Measurements from ENCODE around the gene ARHGEF9.

ARHGEF9 gene

GRCh38 chrX:63680423-63680822 lies 104.6 kb downstream of the ARHGEF9 start:
- Histone ChIP-seq H3K9ac (ENCODE audit: low read length) (no peak overlapping the region), H3K27me3 (ENCODE audit: low read length) (no peaks in the 10 kb centered on the region), H3K36me3 (ENCODE audit: low read length) (peaks cover 6% of the 10 kb centered on the region; the same call in 1 of the 2 replicates), H3K4me3 (ENCODE audit: insufficient read depth, low read length, poor library complexity, severe bottlenecking) (no peak overlapping the region), H2AFZ (ENCODE audit: low read depth, low read length, severe bottlenecking) (no peak overlapping the region), H4K20me1 (ENCODE audit: low read depth, low read length) (no peaks in the 10 kb centered on the region), H3K9me2 (replicated peaks; ENCODE audit: insufficient read depth, low read length) (no peaks in the 10 kb centered on the region), H3K79me2 (ENCODE audit: insufficient read depth, low read length) (no peaks in the 10 kb centered on the region), H3K27ac (ENCODE audit: low read depth, low read length) (no peak overlapping the region), H3F3A (ENCODE audit: insufficient read depth) (no peaks in the 10 kb centered on the region), H3K4me2 (ENCODE audit: low read depth, low read length, poor library complexity, severe bottlenecking) (no peak overlapping the region), H3K9me3 (ENCODE audit: insufficient read depth, low read length) (no peaks in the 10 kb centered on the region)
- no peak for TF ChIP-seq EZH2phosphoT487 (conservative IDR thresholded peaks at IDR 0.05; ENCODE audit: low read length)
- TF ChIP-seq CTCF (IDR thresholded peaks at IDR 0.05; ENCODE audit: insufficient read depth, low read length, poor library complexity, severe bottlenecking) = no peak

DNA sequence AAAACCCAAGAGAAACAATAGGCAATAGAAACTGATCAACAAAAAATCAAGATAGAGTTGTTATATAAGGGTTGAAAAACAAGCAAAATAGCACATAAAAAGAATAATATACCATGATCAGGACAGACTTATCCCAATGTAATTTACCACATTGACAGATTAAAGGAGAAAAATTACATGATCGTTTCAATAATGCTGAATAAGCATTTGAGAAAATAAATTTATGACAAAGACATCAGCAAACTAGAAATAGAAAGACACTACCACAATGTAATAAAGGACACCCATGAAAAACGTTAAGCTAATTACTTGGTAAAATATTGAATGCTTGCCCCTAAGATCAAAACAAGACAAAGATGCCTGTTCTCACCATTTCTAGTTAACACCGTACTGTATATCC lies 105.6 kb downstream of the ARHGEF9 start:
- Histone ChIP-seq H3K36me3 (ENCODE audit: low read length) (peaks cover 6% of the 10 kb centered on the region; the same call in 1 of the 2 replicates), H3K27ac (ENCODE audit: low read depth, low read length) (no peak overlapping the region), H3K79me2 (ENCODE audit: insufficient read depth, low read length) (no peaks in the 10 kb centered on the region), H3K27me3 (ENCODE audit: low read length) (no peaks in the 10 kb centered on the region), H2AFZ (ENCODE audit: low read depth, low read length, severe bottlenecking) (no peak overlapping the region), H4K20me1 (ENCODE audit: low read depth, low read length) (no peaks in the 10 kb centered on the region), H3K9me3 (ENCODE audit: insufficient read depth, low read length) (no peaks in the 10 kb centered on the region), H3K4me3 (ENCODE audit: insufficient read depth, low read length, poor library complexity, severe bottlenecking) (no peak overlapping the region), H3K9ac (ENCODE audit: low read length) (no peak overlapping the region), H3F3A (ENCODE audit: insufficient read depth) (no peaks in the 10 kb centered on the region), H3K4me2 (ENCODE audit: low read depth, low read length, poor library complexity, severe bottlenecking) (no peak overlapping the region), H3K9me2 (replicated peaks; ENCODE audit: insufficient read depth, low read length) (no peaks in the 10 kb centered on the region)
- TF ChIP-seq CTCF (IDR thresholded peaks at IDR 0.05; ENCODE audit: insufficient read depth, low read length, poor library complexity, severe bottlenecking) = no peak
- TF ChIP-seq EZH2phosphoT487 (conservative IDR thresholded peaks at IDR 0.05; ENCODE audit: low read length) = no peak

DNA sequence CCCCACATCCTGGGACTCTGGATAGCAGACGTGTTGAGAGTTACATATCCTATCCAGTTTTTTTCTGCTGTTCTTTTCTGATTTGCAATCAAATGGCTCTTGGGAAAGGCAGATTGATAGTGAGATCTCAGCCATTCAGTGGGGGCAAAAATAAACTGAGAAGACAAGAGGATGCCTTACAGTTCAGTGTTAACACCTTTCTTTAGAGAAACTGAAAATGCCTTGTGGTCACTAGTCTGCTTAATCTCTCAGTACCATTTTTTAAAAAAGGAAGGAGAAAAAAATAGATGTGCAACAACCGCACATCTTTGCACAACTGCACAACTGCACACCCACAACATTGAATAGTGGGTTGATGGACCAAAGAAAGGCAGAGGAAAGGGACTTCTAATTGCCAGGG lies 109.3 kb downstream of the ARHGEF9 start:
- no peaks in the 10 kb centered on the region for H4K20me1 ChIP-seq (ENCODE audit: low read depth, low read length)
- no peak overlapping the region for H2AFZ ChIP-seq (ENCODE audit: low read depth, low read length, severe bottlenecking)
- H3K27ac ChIP-seq (ENCODE audit: low read depth, low read length) = no peak overlapping the region
- no peak for TF ChIP-seq CTCF (IDR thresholded peaks at IDR 0.05; ENCODE audit: insufficient read depth, low read length, poor library complexity, severe bottlenecking)
- no peak for TF ChIP-seq EZH2phosphoT487 (conservative IDR thresholded peaks at IDR 0.05; ENCODE audit: low read length)
- H3K4me3 ChIP-seq (ENCODE audit: insufficient read depth, low read length, poor library complexity, severe bottlenecking) = no peak overlapping the region
- H3K4me2 ChIP-seq (ENCODE audit: low read depth, low read length, poor library complexity, severe bottlenecking) = no peak overlapping the region
- no peak overlapping the region for H3K9ac ChIP-seq (ENCODE audit: low read length)
- no peaks in the 10 kb centered on the region for H3F3A ChIP-seq (ENCODE audit: insufficient read depth)
- H3K79me2 ChIP-seq (ENCODE audit: insufficient read depth, low read length) = no peaks in the 10 kb centered on the region
- H3K27me3 ChIP-seq (ENCODE audit: low read length) = no peaks in the 10 kb centered on the region
- no peaks in the 10 kb centered on the region for H3K9me2 ChIP-seq (replicated peaks; ENCODE audit: insufficient read depth, low read length)
- no peaks in the 10 kb centered on the region for H3K9me3 ChIP-seq (ENCODE audit: insufficient read depth, low read length)
- H3K36me3 ChIP-seq (ENCODE audit: low read length) = no peaks in the 10 kb centered on the region
